Panc1 (cell line): Measurements from ENCODE around the gene CAMKK1. TPM values are rescaled to one million over a fixed set of nuclear protein-coding genes. Genes with fewer than 3 reads are reported as not detected.

Source experiments
- ATAC-seq: fragments of 200-7000 bp; cut with Tn5 transposase; 2 replicates; pipeline ENCODE4 v1.9.1; 2020; ENCODE audit warnings: mild to moderate bottlenecking, moderate library complexity
- BruUV-seq: library from RNA; stranded (reverse); fragments of 400-500 nt; replicated peaks from 2 replicates; lab custom pipeline; 2021; lab: Mats Ljungman, UMichigan
- CTCF ChIA-PET: fragments of 300-600 bp; sonication (Branson Sonifier 250); formaldehyde crosslinking; loops from one replicate; lab custom pipeline; 2022; ENCODE audit warnings: antibody characterized with exemption; lab: Charles Lee
- POLR2A ChIA-PET: fragments of 300-600 bp; sonication (Branson Sonifier 250); formaldehyde crosslinking; loops from one replicate; lab custom pipeline; 2022; ENCODE audit warnings: antibody characterized with exemption; lab: Charles Lee
- DNase-seq: peaks from one replicate; pipeline ENCODE4 v3.0.0-alpha.2; 2010; ENCODE audit warnings: low read depth, low spot score
- H3K27ac ChIP-seq: 2 replicates; pipeline ENCODE4 v1.5.1; 2011; ENCODE audit warnings: mild to moderate bottlenecking, low read length, inconsistent platforms
- H3K27me3 ChIP-seq: fragments of 200-500 bp; sonication (Bioruptor generic); 2 replicates; pipeline ENCODE4 v1.6.0; 2014; ENCODE audit warnings: low read length, inconsistent platforms; ENCODE audit not compliant: control insufficient read depth, insufficient read depth
- H3K36me3 ChIP-seq: fragments of 200-500 bp; sonication (Bioruptor generic); 2 replicates; pipeline ENCODE4 v1.5.1; 2014; ENCODE audit warnings: inconsistent platforms, mild to moderate bottlenecking, low read length, moderate library complexity; ENCODE audit not compliant: control insufficient read depth, insufficient read depth
- H3K4me1 ChIP-seq: 2 replicates; pipeline ENCODE4 v1.5.1; 2011; ENCODE audit warnings: inconsistent platforms, mild to moderate bottlenecking, low read length, moderate library complexity; ENCODE audit not compliant: control insufficient read depth, insufficient read depth
- H3K4me3 ChIP-seq, 2 experiments: 2 replicates each; pipeline ENCODE4 v1.5.1; 2011 to 2012; ENCODE audit warnings: low read depth in 2 of 2, low read length in 2 of 2, mild to moderate bottlenecking in 2 of 2, inconsistent platforms in 1 of 2, moderate library complexity in 1 of 2
- H3K9me3 ChIP-seq: fragments of 200-500 bp; sonication (Bioruptor generic); 2 replicates; pipeline ENCODE4 v1.5.1; 2014; ENCODE audit warnings: low read depth, mild to moderate bottlenecking, inconsistent platforms, low read length, moderate library complexity; ENCODE audit not compliant: control insufficient read depth, insufficient read depth
- CTCF ChIP-seq: fragments of 450-650 bp; IDR thresholded peaks from 2 replicates; pipeline ENCODE4 v1.5.1; 2017; ENCODE audit warnings: mild to moderate bottlenecking
- POLR2AphosphoS5 ChIP-seq: IDR thresholded peaks from 2 replicates; pipeline ENCODE4 v1.6.1; 2012; ENCODE audit warnings: mild to moderate bottlenecking, low read depth, low read length, moderate library complexity
- REST ChIP-seq, 2 experiments: IDR thresholded peaks; 2 replicates each; pipeline ENCODE4 v1.6.1; 2011 to 2012; ENCODE audit warnings: low read depth in 2 of 2, control low read depth in 1 of 2, low read length in 1 of 2, mild to moderate bottlenecking in 1 of 2, moderate library complexity in 1 of 2; ENCODE audit not compliant: insufficient read depth in 1 of 2
- SIN3A ChIP-seq: IDR thresholded peaks from 2 replicates; pipeline ENCODE4 v1.6.1; 2012; ENCODE audit warnings: low read depth, mild to moderate bottlenecking, low read length, moderate library complexity, borderline replicate concordance; ENCODE audit not compliant: insufficient read depth
- TCF7L2 ChIP-seq: IDR thresholded peaks from 2 replicates; pipeline ENCODE4 v1.6.1; 2011; ENCODE audit warnings: mild to moderate bottlenecking, low read depth, low read length, inconsistent platforms
- in situ Hi-C: cut with HindIII; loops from 2 replicates; pipeline ENCODE4 v1.10.0; 2016; ENCODE audit warnings: low sequenced_read_pairs, low pct_unique_long_range_greater_than_20kb
- intact Hi-C: fragments of 100-400 bp; cut with micrococcal nuclease; formaldehyde crosslinking; loops from one replicate; pipeline ENCODE4 v1.10.0; 2022; ENCODE audit not compliant: unreplicated experiment
- total RNA-seq: library from RNA; stranded (reverse); gene quantifications from one replicate; pipeline ENCODE4 v1.2.1, GENCODE V29; 2021; ENCODE audit not compliant: unreplicated experiment

Gene CAMKK1
- total RNA-seq, 1 experiment from 2014 or later: 6.7 TPM

- Histone ChIP-seq H3K27me3 (no peaks in the 10 kb centered on the region), H3K9me3 (no peaks in the 10 kb centered on the region), H3K4me1 (no peaks in the 10 kb centered on the region), H3K4me3 (no peak overlapping the region), H3K36me3 (no peaks in the 10 kb centered on the region), H3K27ac (no peak overlapping the region)
- ChIA-PET POLR2A (no interaction called here), CTCF (interaction anchor here (0.6 kb wide), 1 partner anchor 93 kb away, joined by 3 read pairs; no protein-coding TSS in a partner anchor)
- no peak for DNase-seq
- BruUV-seq: no TSS peak
- no peak for ATAC-seq
- TF ChIP-seq TCF7L2 (no peak), CTCF (no peak), SIN3A (no peak), REST (IDR thresholded peaks at IDR 0.05; ENCODE audit: insufficient read depth in 1 of 2, low read depth in 2 of 2, low read length in 1 of 2) (no peak), POLR2AphosphoS5 (no peak)
- intact Hi-C loops: no loop called here
- in situ Hi-C loops: no loop called here
Measured at GRCh38 chr17:3852561-3852960, 40.3 kb downstream of the CAMKK1 start.

- CTCF ChIA-PET: interaction anchor here (0.6 kb wide), 1 partner anchor 92 kb away, joined by 3 read pairs; no protein-coding TSS in a partner anchor
Measured at GRCh38 chr17:3851461-3852100, 41.3 kb downstream of the CAMKK1 start.

More at GRCh38 chr17:3851461-3852100, 41.3 kb downstream of the CAMKK1 start:
- intact Hi-C loops: no loop called here
- BruUV-seq: no TSS peak
- Histone ChIP-seq H3K36me3 (no peaks in the 10 kb centered on the region), H3K4me1 (no peaks in the 10 kb centered on the region; the same call in 1 of the 2 replicates), H3K9me3 (no peaks in the 10 kb centered on the region), H3K27me3 (no peaks in the 10 kb centered on the region), H3K27ac (no peak overlapping the region), H3K4me3 (no peak overlapping the region)
- DNase-seq (no peak), ATAC-seq (no peak)
- POLR2A ChIA-PET: no interaction called here
- TF ChIP-seq SIN3A (no peak), TCF7L2 (no peak), REST (IDR thresholded peaks at IDR 0.05; ENCODE audit: insufficient read depth in 1 of 2, low read depth in 2 of 2, low read length in 1 of 2) (no peak), CTCF (no peak), POLR2AphosphoS5 (no peak)
- in situ Hi-C loops: no loop called here
